ENCODE measurements around the gene GOSR1. TPM values are rescaled to one million over a fixed set of nuclear protein-coding genes. Genes with fewer than 3 reads are reported as not detected.
"Not testable (repeated sequence)": the region's sequence is repeated elsewhere in the genome, so short reads cannot be mapped to it uniquely, and the experiment has no call there.

Gene GOSR1
- total RNA-seq, 2 donors from 2014 or later = 46.8 to 58.5 TPM

DNA sequence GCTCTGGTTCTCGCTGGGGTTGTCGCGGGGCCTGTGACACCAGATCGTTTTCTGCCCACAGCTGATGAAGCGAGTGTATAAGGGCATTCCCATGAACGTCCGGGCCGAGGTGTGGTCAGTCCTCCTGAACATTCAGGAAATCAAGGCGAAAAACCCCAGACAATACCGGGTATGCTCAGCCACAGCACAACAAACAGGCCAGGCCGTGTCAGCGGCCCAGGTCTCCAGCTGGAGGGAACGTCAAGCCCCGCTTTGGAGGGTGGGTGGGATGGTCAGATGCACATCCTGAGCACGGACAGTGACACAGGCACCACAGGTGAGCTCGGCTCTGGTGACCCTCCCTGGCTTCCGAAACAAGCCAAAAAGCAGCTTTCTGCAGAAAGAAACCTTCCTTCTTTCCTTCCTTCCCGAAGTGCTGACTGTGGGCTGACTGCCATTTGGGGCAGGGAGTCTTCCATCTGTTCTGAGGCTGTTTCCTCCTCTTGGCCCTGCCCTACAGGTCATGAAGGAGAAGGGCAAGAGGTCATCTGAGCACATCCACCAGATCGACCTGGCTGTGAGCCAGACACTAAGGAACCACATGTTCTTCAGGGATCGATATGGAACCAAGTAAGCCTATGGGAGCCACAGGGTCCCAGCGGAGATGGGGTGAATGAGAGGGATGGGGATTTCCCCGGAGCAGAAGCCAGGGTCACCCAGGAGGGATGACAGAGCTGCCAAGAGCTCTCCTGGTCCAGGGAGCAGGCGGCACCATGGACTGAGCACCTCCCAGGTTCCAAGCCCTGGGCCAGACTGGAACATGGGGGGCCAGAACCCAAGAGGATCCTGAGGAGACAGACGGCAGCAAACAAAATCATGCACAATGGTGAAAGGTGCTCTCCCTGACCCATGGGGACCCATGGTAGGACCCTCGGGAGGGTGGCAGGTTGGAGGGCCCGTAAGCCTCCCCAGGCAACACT, 79.4 kb downstream of the GOSR1 start:
- intact Hi-C loops (cut with DNase I, micrococcal nuclease) = no loop called here
- ATAC-seq = no peak

DNA sequence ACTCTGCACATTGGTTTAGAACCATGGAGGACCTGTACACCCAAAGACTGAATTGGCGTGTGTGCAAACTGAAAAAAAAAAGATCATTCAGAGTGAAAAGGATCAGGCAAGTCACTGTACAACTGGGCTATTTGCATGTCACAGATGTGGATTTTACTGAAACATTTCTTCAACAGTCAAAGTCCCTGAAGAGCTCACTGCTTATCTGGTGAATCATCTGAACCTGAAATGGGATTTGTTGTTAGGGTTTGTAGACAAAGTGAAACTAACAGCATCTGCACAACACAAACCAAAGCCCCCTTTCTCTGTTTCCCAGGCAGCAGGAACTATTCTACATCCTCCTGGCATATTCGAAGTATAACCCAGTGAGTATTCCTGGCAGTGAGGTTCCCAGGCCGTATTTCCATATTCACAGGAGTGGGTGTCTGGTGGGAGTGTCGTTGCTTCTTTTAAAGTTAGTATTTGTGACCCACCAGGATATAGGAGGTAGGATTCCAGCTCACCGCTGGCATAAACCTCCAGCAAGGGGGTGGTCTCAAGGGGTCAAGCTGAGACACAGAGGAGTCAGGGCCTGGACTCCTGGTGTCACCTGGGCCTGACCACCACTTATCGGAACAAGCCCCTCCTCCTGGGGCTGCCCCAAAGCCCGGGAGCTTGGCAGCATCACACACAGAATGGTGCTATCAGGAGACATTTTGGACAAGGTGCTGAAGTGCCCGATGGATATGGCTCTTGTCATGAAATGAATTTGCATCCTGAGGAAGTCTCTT, 80.9 kb downstream of the GOSR1 start:
- no peak for DNase-seq
- intact Hi-C loops (cut with DNase I, micrococcal nuclease) = no loop called here

More for the DNA sequence above, 79.4 kb downstream of the GOSR1 start:
- DNase-seq = no peak

DNA sequence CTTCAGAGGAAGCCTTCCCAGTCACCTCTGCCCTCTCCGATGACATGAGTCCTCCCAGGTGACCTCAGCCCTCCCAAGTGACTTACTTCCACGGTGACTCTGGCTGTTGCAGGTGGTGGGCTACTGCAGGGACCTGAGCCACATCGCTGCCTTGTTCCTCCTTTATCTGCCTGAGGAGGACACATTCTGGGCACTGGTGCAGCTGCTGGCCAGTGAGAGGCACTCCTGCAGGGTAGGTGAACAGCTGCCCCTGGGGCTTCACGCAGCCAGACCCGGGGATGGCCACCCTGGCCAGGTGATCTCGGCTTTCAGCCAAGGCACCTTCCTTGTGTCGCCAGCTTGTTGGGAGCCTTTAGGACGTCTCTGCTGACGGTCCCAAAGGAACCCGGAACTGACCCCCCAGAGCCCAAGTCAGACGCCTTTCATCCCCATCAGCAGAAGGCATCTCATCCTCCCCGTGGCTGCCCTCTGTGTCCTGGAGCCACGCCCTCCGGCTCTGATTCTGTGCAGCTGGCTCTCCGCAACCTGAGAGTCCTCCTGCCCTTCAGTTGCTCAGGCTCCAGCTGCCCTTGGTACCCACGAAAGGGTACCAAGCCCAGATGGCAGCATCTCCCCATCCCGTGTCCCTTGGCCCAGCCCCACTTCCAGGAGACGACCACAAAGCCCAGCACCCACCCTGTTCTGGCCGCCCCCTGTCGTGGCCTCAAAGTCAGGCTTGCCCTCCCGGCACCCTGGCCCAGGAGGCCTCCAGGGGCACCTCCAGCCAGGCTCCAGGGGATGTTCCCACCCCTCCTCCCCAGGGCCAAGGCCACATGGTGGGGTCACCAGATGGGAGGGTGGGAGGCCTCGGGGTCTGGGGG, 81.7 kb downstream of the GOSR1 start:
- intact Hi-C loops (cut with DNase I, micrococcal nuclease) = no loop called here
- no peak for ATAC-seq
- no peak for DNase-seq

More for the DNA sequence above, 80.9 kb downstream of the GOSR1 start:
- no peak for ATAC-seq

DNA sequence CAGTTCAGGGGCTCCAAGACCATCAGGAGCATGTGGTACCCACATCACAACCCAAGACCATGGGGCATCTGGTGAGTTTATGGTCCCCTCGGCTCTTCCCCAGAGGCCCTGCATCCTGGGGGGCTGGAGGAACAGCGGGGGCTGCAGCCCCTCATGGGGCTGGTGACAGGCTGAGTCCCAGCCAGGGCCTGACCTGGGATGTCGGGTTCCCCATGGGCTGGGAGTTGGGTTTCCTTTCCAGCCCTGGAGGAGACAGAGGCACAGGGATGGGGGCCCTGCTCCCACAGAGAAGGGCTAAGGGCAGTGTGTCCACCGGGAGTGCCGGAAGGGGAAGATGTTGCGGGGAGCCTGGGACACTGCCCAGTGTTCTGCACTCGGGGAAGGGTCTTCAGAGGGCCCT, 82.4 kb downstream of the GOSR1 start:
- DNase-seq (no peak), ATAC-seq (no peak)
- intact Hi-C loops (cut with DNase I, micrococcal nuclease) = no loop called here

DNA sequence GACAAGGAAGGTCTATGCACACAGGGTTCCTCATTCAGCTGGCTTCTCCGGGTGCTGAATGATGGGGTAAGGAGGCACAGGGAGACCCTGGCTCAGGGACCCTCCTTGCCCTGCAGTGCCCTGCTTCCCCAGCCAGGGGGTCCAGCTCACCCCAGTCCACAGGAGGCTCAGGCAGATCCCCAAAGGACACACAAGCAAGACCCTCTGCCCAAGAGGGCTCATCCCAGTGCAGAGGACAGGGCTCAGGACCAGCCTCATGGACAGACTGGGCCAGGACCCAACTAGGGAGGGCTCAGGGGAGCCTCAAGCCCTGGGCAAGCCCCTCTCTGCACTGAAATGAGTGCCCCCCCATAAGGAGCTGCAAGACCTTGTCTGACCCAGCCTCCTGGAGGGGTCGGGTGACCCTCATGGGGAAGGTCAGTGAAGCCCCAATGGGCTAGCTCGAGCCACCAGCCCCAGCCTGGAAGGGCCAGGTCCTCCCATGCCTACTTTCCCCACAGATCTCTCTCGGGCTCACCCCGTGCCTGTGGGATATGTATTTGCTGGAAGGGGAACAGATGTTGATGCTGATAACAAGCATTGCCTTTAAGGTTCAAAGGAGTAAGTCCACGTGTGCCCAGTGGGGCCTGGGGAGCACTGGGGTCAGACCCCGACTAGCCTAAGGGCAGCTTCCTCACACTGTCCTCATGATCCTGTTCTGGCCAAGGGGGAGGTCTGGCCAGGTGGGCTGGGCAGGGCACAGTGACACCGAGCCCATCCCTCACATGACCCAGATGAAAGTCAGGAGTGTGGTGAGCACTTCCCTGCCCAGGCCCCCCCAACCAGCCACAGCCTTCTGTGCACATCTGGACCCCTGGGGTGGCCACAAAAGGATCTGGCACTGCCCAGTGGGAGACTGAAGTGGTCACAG, 83.2 kb downstream of the GOSR1 start:
- not testable (repeated sequence) for DNase-seq

DNA sequence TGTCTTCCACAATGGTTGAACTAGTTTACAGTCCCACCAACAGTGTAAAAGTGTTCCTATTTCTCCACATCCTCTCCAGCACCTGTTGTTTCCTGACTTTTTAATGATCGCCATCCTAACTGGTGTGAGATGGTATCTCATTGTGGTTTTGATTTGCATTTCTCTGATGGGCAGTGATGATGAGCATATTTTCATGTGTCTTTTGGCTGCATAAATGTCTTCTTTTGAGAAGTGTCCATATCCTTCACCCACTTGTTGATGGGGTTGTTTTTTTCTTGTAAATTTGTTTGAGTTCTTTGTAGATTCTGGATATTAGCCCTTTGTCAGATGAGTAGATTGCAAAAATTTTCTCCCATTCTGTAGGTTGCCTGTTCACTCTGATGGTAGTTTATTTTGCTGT, 84.6 kb downstream of the GOSR1 start:
- DNase-seq; intact Hi-C loops (cut with DNase I, micrococcal nuclease); ATAC-seq: not testable (repeated sequence)

More for the DNA sequence above, 83.2 kb downstream of the GOSR1 start:
- intact Hi-C loops (cut with DNase I, micrococcal nuclease); ATAC-seq: not testable (repeated sequence)

DNA sequence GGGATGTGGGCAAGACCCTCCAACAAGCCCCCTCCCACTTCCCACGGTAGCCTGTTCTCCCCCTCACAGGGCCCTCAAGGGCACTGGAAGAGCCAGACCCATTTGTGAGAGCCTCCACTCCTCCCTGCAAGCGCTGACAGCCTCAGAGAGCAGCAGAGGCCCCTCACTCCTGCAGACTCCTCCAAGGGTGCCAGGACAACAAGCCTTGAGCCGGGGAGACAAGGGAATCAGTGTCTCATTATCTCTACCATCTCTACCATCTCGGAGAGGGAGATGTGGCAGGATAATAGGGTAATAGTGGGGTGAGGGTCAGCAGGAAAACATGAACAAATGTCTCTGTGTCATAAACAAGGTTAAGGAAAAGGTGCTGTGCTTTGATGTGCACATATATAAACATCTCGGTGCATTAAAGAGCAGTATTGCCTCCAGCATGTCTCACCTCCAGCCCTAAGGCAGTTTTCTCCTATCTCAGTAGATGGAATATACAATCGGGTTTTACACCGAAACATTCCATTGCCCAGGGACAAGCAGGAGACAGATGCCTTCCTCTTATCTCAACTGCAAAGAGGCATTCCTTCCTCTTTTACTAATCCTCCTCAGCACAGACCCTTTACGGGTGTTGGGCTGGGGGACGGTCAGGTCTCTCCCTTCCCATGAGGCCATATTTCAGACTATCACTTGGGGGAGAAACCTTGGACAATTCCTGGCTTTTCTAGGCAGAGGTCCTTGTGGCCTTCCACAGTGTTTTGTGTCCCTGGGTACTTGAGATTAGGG, 86.1 kb downstream of the GOSR1 start:
- intact Hi-C loops (cut with DNase I, micrococcal nuclease); DNase-seq; ATAC-seq: not testable (repeated sequence)

DNA sequence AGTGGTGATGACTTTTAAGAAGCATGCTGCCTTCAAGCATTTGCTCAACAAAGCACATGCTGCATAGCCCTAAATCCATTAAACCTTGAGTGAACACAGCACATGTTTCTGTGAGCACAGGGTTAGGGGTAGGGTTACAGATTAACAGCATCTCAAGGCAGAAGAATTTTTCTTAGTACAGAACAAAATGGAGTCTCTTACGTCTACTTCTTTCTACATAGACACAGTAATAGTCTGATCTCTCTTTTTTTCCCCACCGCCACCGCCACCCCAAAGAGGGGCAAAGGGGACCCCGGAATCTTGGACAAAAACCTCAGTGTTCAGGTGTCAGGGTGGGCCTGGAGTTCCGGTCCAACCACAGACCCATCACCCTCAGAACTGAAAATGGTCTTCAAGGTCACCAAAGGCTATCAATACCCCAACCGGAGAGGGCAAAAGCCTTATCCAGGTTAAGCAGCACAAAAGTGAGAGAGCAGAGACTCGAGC, 86.7 kb downstream of the GOSR1 start:
- DNase-seq; intact Hi-C loops (cut with DNase I, micrococcal nuclease); ATAC-seq: not testable (repeated sequence)

DNA sequence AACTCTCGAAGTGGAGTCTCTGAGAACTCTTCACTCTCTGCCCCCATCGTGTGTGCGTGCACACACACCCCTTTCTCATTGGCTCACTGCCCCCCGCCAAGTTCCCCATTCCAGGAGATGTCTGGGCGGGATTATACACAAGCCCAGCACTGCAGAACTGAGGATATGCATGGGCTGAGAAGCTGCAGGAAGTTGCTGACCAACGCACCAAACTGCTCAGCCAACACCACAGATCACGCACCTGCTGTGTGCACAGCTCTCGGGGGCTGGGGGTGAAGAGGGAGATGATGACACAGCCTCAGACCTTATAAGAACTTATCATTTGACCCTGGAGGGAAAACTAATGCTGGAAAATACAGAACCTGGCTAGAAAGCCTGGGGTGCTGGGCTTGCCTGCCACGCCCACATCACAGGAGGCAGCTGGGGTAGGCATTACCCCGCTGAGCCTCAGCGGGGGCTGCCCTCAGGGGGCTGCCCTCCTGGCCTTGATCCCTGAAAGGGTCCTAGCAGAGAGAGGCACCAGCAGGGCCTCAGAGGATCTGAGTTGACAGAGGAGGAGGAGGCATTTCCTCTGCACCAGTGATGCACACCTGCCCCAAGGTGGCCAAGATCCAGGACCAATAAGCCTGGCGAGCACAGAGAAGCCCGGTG, 87.3 kb downstream of the GOSR1 start:
- DNase-seq; intact Hi-C loops (cut with DNase I, micrococcal nuclease); ATAC-seq: not testable (repeated sequence)

DNA sequence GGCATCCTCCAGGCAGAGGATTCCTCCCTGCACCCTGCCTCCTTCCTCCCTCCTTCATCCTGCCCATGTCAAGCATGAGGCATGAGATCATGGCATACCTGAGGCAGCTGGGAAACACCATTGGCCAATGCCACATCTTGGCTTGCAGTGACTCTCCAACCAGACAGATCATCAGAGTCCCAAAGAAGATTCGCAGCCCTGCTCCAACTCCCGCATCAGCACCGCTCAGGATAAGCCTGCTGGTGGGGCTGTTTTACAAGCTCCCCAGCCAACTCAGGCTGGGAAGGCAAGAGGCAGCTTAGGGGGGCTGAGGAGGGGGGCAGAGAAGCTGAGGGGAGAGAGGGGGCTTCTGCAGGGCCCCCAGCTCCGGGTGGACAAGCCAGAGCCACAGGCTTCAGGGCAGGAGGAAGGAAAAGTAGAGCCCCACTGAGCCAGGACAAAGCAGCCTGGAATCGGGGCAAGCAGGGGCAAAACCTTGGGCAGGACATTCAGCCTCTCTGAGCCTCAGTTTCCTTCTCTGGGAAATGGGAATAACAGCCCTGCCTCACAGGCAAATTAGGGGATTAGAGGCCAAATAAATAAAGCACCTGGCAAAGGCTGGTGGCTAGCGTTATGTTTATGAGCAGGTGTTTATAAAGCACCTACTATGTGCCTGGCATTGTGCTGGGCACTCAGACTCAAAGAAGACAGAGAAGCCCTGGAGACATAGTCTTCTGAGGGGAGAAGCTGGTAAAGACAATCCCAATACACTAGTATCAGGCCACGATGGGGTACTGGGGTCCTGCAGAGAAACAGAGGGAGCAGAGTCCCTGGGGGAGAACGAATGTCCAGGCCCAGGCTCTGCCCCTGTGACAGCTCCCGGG, 88.1 kb downstream of the GOSR1 start:
- intact Hi-C loops (cut with DNase I, micrococcal nuclease) = no loop called here
- DNase-seq = no peak
- ATAC-seq = no peak

DNA sequence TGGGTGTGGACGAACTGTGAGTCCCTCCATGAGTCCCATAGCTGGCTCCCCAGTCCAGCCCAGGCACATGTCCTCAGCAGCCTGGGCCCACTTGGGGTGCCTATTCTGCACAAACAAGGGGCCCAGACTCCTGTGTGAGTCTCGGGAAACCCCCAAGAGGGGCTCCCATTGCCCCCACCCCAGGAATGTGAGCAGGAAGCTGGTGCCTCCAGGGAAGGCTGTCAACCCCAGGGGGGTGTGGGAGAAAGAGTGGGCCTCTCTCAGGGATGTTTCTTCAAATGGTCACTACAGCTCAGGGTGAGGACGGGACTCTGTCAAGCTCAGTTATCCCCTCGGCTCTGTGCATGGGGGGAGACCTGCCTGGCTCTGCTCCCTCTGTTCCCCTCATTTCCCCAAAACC, 88.9 kb downstream of the GOSR1 start:
- DNase-seq; intact Hi-C loops (cut with DNase I, micrococcal nuclease); ATAC-seq: not testable (repeated sequence)

DNA sequence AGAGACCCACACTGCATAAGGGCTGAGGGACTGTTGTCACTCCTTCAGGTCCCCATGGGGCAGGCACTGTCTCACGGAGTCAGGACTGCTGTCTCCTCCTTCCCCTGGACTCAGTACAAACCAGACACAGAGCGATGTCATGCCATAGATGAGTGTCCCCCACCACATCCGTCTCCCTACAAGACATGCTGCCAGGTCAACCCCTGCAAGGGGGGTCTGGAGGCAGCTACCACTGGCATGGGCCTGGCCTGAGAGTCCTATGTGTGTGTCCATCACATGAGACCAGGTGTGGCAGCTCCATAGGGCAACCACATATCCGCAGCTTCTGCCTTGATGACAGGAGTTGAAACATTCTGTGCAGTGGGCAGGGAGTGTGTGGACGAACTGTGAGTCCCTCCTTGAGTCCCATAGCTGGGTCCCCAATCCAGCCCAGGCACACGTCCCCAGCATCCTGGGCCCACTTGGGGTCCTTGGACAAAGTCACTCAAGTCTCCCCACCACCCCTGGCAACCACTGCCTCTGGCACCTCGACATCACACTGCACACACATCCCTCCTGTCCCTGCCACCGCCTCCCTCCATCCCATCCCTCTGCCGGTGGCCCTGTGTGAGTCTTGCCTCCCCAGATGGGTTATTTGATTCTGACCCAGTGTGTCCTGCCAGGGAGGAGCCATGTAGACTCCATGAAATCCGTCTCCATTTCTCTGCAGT, 89.5 kb downstream of the GOSR1 start:
- intact Hi-C loops (cut with DNase I, micrococcal nuclease); DNase-seq; ATAC-seq: not testable (repeated sequence)

DNA sequence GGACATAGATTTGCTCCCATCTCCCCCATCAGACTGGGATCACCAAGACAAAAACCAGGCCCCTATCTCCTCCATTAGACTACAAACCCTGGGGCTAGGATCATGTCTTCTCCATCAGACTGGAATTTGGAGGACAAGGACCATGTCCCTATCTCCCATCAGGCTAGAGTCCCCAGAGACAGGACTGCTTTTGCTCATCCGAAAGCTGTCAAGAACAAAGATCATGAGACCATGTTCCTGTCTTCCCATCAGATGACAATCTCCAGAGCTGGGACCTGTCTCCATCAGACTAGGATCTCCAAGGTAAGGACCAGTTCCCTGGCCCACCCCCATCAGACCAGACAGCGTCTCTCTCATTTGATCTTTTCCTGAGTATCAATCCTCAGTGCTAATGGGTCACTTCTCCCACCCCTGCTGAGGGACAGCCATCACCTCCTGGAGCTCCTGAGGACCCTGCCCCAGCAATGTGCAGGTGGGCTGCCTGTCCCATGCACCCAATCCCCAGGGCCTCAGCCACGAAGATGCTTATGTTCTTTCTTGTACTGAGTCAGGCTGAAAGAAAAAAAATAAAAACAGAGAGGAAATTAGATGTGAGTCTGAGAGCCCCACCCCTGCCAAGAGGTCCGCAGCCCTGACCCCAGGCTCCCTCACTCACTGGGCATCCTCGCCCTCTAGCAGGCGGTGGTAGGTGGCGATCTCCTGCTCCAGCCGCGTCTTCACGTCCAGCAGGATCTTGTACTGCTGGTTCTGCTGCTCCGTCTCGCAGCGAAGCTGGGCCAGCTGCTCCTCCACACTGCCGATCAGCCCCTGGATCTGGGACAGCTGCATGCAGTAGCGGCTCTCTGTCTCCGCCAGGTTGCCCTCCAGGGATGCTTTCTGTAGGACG, 90.3 kb downstream of the GOSR1 start:
- no peak for DNase-seq
- no peak for ATAC-seq
- intact Hi-C loops (cut with DNase I, micrococcal nuclease) = no loop called here

DNA sequence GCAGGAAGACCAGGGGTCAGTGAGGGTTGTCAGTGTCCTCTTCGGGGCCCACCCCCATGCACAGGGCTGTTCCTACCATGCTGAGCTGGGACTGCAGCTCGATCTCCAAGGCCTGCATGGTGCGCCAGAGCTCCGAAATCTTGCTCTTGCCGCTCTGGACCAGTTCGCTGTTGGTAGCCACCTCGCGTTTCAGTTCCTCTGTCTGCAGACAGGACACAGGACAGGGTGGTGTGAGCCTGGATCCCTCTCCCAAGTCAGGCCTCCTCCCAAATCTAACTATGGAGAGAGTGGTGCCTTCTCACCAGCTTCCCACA, 90.9 kb downstream of the GOSR1 start:
- DNase-seq (no peak), ATAC-seq (no peak)
- intact Hi-C loops (cut with DNase I, micrococcal nuclease) = no loop called here
